Bone marrow (tissue), 2 donors: ENCODE data around the gene ABCC1.
"Not testable (repeated sequence)": the region's sequence is repeated elsewhere in the genome, so short reads cannot be mapped to it uniquely, and the experiment has no call there.

ENCODE experiments used
- DNase-seq, 2 donors: peaks; one replicate each; lab custom pipeline; 2025; lab: John Stamatoyannopoulos, UW

The ABCC1 gene

GRCh38 chr16:16189842-16190241, 240.4 kb downstream of the ABCC1 start:
- no peak for DNase-seq

- DNase-seq = no peak
Observed at GRCh38 chr16:16190546-16190945, 241.1 kb downstream of the ABCC1 start.

- DNase-seq = not testable (repeated sequence)
Observed at GRCh38 chr16:16190966-16191365, 241.6 kb downstream of the ABCC1 start.

- DNase-seq = no peak
Observed at GRCh38 chr16:16191493-16192167, 242.2 kb downstream of the ABCC1 start.
